Right lobe of liver (tissue), 6 donors: ENCODE data around the gene EZR. TPM values are rescaled to one million over a fixed set of nuclear protein-coding genes. Genes with fewer than 3 reads are reported as not detected.

Experiments used
- ATAC-seq, 4 donors: fragments of 200-7000 bp; cut with Tn5 transposase; one replicate each; pipeline ENCODE4 v1.9.1; 2020; ENCODE audit warnings: mild to moderate bottlenecking in 4 of 4, moderate library complexity in 4 of 4
- DNase-seq, 3 donors: peaks; one replicate each; pipeline ENCODE4 v3.0.0-alpha.2; 2020
- H3K27ac ChIP-seq, 3 donors: fragments of 200-600 bp; one replicate each; pipeline ENCODE4 v1.8.0; 2022
- H3K27me3 ChIP-seq, 2 donors: fragments of 200-600 bp; one replicate each; pipeline ENCODE4 v1.8.0; 2022
- H3K36me3 ChIP-seq, 4 donors: fragments of 200-600 bp; sonication (generic) in 1 of 4; one replicate each; pipeline versions ENCODE4 v1.5.1 to v1.8.0; 2017 to 2022; ENCODE audit warnings: control low read depth in 1 of 4
- H3K4me1 ChIP-seq, 4 donors: fragments of 200-600 bp; sonication (generic) in 1 of 4; one replicate each; pipeline versions ENCODE4 v1.5.1 to v1.8.0; 2017 to 2022; ENCODE audit warnings: control low read depth in 1 of 4
- H3K4me3 ChIP-seq, 3 donors: fragments of 200-600 bp; one replicate each; pipeline ENCODE4 v1.8.0; 2022
- H3K9me3 ChIP-seq, 4 donors: fragments of 200-600 bp; sonication (generic) in 1 of 4; one replicate each; pipeline versions ENCODE4 v1.5.1 to v1.8.0; 2017 to 2022; ENCODE audit warnings: control low read depth in 1 of 4
- POLR2A ChIP-seq: fragments of 450-650 bp; IDR thresholded peaks from one replicate; pipeline ENCODE4 v1.6.1; 2017; ENCODE audit warnings: antibody characterized with exemption, mild to moderate bottlenecking
- WGBS: methylation state at CpG from one replicate; pipeline ENCODE4 v1.1.6; 2018; ENCODE audit warnings: low coverage, low lambda C conversion rate; ENCODE audit not compliant: insufficient coverage; ENCODE audit errors: missing lambda C conversion rate; 5-methylcytosine and 5-hydroxymethylcytosine counted together
- intact Hi-C, 2 donors: fragments of 100-400 bp; cut with DNase I; formaldehyde crosslinking; loops; one replicate each; pipeline versions ENCODE4 v1.11.2 to v1.14.1; 2022
- microRNA-seq, 2 donors: library from miRNA; unstranded; fragments of <30 nt; microRNA quantifications; one replicate each; pipeline ENCODE4, GENCODE V29; 2019 to 2020
- small RNA-seq, 2 experiments: library from RNA; depleted of rRNA; stranded (forward); fragments of <200 nt; gene quantifications; one replicate each; pipeline ENCODE3, GENCODE V24; 2016
- total RNA-seq, 6 experiments: library from RNA; depleted of rRNA in 2 of 6; stranded (reverse); fragments of >200 nt in 2 of 6; fragmentation: NEBNext Ultra II Directional in 3 of 6; extraction: Animal tissue kit (Norgen Biotek cat#: 25700) in 3 of 6; gene quantifications; one replicate each; pipeline versions ENCODE4 v1.1.0 to v1.2.4, GENCODE V29; 2016 to 2023
- TF ChIP-seq, protein P1 (sequence below), 4 donors: fragments of 200-600 bp in 3 of 4; fragments of 450-650 bp in 1 of 4; IDR thresholded peaks; one replicate each; pipeline versions ENCODE4 v1.5.1 to v1.8.0; 2016 to 2022; ENCODE audit warnings: antibody characterized with exemption in 4 of 4, mild to moderate bottlenecking in 2 of 4
- donor health status: DM: no; HTN: yes; CAD: no.
- donor health status: DM: no; HTN: no; CAD: no.
- donor health status: DM: no; HTN: no; CAD: no.
- donor health status: DM: no; HTN: yes; CAD: no.
- donor health status: DM: no; HTN: yes; CAD: no.

EZR gene
- total RNA-seq, 6 experiments from 2014 or later: 26.4 to 161 (median 35.9) TPM

DNA sequence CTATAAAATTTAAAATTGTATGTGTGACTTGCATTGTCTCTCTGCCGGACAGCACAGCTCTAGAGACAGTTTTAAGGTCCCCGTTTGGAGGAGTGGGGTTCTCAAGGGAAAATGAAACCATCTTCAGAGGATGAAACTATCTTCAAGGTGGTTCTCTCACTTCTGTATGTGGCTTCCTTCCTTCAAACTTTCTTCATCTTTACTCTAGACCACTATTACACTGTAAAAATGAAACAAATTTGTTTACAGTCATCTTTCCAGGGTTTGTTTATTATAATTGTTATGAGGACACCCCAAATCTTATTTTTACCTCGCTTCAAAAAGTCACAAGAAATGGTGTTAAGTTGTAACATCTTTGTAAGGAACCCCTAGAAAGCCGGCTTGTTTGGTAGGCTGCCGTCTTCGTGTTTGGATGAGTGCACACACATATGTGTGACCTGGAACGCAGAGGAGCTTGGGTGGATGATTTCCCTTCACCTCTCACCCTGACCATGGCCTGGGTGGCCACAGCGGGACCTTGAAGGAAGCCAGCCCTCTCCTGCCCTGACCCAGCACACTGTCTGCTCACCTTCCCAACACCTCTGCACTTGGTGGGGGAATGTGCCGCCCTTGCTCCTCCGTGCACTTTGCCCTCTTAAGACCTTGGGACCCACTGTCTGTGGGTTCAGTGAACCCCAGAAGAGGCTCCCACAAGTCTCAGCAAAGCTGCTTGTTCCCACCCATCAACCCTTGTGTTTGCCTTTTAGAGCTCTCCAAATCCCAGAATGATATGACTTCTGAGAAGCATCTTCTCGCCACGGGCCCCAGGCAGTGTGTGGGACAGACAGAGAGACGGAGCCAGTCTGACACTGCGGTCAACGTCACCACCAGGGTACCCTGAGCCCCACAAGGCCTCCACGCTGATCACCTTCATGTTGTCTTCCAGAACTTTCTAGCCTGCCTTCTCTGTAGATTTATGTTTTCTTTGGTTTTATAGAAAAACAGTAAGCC is 101.5 kb downstream of the EZR start:
- intact Hi-C loops: no loop called here
- peak in 1 of 4 donors; percentile 4 for ATAC-seq
- no peak for DNase-seq
- Histone ChIP-seq H3K4me1 (no peaks in the 10 kb centered on the region), H3K4me3 (no peak overlapping the region), H3K9me3 (no peaks in the 10 kb centered on the region), H3K27me3 (no peaks in the 10 kb centered on the region), H3K36me3 (no peaks in the 10 kb centered on the region), H3K27ac (no peak overlapping the region)
- TF ChIP-seq POLR2A: no peak
- TF ChIP-seq, protein P1, sequence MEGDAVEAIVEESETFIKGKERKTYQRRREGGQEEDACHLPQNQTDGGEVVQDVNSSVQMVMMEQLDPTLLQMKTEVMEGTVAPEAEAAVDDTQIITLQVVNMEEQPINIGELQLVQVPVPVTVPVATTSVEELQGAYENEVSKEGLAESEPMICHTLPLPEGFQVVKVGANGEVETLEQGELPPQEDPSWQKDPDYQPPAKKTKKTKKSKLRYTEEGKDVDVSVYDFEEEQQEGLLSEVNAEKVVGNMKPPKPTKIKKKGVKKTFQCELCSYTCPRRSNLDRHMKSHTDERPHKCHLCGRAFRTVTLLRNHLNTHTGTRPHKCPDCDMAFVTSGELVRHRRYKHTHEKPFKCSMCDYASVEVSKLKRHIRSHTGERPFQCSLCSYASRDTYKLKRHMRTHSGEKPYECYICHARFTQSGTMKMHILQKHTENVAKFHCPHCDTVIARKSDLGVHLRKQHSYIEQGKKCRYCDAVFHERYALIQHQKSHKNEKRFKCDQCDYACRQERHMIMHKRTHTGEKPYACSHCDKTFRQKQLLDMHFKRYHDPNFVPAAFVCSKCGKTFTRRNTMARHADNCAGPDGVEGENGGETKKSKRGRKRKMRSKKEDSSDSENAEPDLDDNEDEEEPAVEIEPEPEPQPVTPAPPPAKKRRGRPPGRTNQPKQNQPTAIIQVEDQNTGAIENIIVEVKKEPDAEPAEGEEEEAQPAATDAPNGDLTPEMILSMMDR (IDR thresholded peaks at IDR 0.05): no peak
- 63% methylated on average over 10 of the region's 16 CpGs for WGBS

Small RNA genes lying within 50 kb of the gene (microRNA-seq; reads per million reads assigned to microRNA genes)
- gene MIR3918: 0 to 1.3 reads per million in 2 donors

Small RNA genes lying within 50 kb of the gene (small RNA-seq; reads per million reads assigned to genes)
- 0 reads per million in 2 experiments for gene MIR3918

Other genes with a start within 250 kb of the EZR start
- 10 to 100 TPM; 31.5 to 69.5 (median 40.0) TPM for gene DYNLT1, start 174.6 kb downstream of the EZR start, total RNA-seq
- 1 to 10 TPM in 4 of 6 experiments, under 1 TPM in 2; 0.66 to 1.7 (median 1.0) TPM for gene SYTL3, start 169.3 kb downstream of the EZR start, total RNA-seq
- gene RSPH3, start 180.8 kb upstream of the EZR start, total RNA-seq: 1 to 10 TPM; 3.1 to 6.5 (median 3.6) TPM
- gene TAGAP, start 225.6 kb upstream of the EZR start, total RNA-seq: 1 to 10 TPM in 3 of 6 experiments, under 1 TPM in 3; 0.13 to 1.8 (median 0.92) TPM